ENCODE data around the gene ZHX3.

ZHX3 gene

GRCh38 chr20:41168281-41169161, 149.0 kb downstream of the ZHX3 start:
- DNase-seq: no peak

GRCh38 chr20:41167481-41168253, 149.9 kb downstream of the ZHX3 start:
- DNase-seq: no peak

- DNase-seq: no peak
These were observed 150.4 kb downstream of the ZHX3 start for GRCh38 chr20:41167118-41167470.

DNA sequence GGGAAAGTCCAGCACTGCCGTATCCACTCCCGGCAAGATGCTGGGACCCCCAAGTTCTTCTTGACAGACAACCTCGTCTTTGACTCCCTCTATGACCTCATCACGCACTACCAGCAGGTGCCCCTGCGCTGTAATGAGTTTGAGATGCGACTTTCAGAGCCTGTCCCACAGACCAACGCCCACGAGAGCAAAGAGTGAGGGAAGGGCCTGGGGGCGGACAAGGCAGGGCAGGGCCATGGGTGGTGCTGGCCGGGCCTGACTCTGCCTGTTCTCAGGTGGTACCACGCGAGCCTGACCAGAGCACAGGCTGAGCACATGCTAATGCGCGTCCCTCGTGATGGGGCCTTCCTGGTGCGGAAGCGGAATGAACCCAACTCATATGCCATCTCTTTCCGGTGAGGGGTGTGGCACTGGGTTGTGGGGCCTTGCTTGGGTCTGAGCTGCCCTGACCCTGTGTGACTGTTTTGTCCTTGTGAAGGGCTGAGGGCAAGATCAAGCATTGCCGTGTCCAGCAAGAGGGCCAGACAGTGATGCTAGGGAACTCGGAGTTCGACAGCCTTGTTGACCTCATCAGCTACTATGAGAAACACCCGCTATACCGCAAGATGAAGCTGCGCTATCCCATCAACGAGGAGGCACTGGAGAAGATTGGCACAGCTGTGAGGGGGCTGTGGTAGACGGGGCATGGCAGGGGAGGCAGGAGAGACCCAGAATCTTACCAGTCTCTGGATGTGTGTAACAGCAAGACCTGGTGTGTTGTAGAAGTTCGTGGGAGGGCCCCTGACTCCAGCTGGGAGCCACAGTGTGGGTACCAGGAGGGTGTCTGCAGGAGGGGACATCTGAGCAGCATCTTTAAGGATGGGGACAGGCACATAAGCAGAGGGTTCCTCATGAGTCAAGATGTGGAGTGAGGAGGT, 151.1 kb downstream of the ZHX3 start:
- no peak for DNase-seq

DNA sequence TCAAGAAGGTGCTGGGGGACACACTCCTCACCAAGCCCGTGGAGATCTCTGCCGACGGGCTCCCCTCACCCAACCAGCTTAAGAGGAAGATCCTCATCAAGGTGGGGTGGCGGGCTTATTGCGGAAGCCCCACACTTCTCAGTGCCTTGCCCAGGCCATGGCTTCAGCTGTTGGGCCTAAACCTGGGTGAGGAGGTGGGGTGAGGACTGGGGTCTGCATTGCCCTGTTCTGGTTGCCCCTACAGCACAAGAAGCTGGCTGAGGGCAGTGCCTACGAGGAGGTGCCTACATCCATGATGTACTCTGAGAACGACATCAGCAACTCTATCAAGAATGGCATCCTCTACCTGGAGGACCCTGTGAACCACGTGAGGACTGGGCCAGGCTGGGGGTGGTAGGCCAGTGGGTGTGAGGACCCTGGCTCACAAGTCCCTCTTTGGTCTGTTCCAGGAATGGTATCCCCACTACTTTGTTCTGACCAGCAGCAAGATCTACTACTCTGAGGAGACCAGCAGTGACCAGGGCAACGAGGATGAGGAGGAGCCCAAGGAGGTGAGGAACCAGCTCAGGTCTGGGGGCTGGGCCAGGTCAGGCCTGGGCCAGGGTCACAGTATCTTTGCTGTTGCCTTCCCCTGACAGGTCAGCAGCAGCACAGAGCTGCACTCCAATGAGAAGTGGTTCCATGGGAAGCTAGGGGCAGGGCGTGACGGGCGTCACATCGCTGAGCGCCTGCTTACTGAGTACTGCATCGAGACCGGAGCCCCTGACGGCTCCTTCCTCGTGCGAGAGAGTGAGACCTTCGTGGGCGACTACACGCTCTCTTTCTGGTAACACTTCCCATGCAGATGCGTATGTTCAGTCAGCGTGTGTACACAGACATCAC, 152.3 kb downstream of the ZHX3 start:
- DNase-seq: no peak

GRCh38 chr20:41163821-41164220, 153.7 kb downstream of the ZHX3 start:
- DNase-seq: no peak

DNA sequence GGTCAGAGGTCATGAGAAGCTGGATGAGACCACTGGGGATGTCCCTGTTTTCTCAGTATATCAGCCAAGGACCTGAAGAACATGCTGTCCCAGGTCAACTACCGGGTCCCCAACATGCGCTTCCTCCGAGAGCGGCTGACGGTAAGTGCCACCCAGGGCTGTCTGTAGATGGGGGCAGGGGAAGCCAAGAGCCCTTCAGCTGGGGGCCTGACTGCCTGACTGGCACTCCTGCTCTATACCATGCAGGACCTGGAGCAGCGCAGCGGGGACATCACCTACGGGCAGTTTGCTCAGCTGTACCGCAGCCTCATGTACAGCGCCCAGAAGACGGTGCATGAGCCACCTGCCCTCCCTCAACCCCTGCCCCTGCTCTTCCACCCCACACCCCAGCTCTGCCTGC, 155.1 kb downstream of the ZHX3 start:
- DNase-seq: no peak

DNA sequence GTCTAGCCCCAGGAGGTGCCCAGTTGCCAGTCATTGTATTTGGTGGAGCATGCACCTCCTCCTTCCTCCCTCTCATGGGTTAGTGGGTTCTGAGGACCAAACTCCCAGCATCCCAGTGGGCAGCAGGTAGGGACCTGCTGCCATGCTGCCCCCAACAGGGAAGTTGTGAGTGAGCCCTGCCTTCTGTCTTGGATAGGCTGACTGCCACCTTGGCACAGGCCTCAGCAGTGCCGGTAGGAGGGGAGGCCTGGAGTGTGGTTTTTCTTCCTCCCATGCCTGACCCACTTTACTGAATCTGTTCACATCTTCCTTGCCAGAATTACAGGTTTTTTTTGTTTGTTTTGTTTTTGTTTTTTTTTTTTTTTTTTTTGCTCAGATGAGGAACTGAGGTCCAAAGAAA, 155.6 kb downstream of the ZHX3 start:
- DNase-seq: no peak

DNA sequence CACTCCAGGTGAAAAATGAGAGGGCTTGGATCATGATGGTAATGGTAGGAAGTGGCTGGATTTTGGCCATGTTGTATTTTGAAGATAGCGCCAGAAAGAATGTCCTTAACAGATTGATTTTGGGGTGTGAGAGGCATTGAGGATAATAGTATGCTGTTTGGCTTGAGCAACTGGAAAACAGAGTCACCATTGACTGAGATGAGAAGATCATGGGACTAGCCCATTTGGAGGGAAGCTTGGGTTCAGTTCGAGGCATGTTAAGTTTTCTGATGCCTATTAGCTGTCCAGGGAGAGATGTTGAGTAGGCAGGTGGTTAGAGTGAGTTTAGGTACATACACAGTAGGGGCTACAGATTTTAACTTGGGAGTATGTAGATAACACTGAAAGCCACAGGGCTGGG, 156.8 kb downstream of the ZHX3 start:
- DNase-seq: no peak

DNA sequence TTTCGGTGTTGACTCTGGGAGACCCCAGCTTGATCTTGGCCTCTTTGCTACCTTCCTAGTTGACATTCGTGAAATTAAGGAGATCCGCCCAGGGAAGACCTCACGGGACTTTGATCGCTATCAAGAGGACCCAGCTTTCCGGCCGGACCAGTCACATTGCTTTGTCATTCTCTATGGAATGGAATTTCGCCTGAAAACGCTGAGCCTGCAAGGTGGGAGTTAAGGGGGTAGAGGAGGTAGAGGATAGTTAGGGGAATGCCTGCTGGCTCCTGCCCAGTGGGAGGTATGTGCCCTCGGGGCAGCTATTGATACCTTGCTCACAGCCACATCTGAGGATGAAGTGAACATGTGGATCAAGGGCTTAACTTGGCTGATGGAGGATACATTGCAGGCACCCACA, 158.0 kb downstream of the ZHX3 start:
- DNase-seq: no peak

- DNase-seq: no peak
These were observed 159.4 kb downstream of the ZHX3 start for GRCh38 chr20:41158082-41158625.

DNA sequence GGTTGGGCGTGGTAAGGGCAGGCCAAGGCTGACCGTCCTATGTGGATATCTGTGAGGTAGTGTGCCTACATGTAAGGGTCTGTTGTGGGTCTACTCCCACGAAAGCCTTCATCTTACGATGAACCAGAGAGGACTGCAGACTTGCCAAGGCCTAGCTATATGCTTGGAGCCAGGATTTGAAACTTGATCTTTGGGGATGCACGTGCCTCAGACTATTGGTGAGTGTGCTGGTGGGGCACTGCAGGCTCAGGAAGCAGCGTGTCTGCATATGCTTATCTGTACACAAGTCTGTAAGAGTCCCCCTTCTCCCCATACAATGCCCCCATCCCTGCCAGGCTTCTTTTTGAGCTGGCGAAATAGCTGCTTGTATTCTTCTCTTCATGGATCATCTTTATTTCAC, 162.3 kb downstream of the ZHX3 start:
- DNase-seq: no peak

- DNase-seq: no peak
These were observed 162.9 kb downstream of the ZHX3 start for GRCh38 chr20:41154436-41155176.

DNA sequence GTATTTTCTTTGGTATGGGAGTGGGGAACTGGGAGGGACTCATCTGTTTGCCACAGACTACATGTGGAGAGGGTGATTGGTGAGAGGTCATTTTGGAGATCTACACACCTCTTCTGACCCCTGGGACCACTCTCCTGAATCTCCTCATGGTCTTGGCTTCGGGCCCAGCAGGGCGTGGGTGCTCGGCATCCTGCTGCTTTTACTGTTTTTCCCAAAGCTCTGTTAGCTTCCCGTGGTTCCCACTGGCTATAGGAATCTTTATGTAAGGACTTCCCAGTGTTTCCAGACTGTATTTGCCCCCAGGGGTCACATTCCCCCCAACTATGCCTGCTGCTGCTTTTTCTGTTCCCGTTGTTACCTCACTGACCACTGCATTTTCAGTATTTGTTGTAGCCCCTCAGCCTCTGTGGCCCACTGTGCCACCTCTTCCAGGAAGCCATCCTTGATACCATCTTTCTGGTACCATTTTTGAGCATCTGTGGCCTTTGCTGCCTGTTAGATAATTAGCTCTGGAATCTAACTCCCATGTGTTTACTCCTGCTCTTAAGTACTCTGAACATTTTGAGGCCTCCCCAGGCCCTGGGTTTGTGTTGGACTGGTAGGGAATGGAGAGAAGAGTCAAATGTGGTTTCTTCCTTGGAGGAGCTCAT, 165.3 kb downstream of the ZHX3 start:
- DNase-seq: no peak

DNA sequence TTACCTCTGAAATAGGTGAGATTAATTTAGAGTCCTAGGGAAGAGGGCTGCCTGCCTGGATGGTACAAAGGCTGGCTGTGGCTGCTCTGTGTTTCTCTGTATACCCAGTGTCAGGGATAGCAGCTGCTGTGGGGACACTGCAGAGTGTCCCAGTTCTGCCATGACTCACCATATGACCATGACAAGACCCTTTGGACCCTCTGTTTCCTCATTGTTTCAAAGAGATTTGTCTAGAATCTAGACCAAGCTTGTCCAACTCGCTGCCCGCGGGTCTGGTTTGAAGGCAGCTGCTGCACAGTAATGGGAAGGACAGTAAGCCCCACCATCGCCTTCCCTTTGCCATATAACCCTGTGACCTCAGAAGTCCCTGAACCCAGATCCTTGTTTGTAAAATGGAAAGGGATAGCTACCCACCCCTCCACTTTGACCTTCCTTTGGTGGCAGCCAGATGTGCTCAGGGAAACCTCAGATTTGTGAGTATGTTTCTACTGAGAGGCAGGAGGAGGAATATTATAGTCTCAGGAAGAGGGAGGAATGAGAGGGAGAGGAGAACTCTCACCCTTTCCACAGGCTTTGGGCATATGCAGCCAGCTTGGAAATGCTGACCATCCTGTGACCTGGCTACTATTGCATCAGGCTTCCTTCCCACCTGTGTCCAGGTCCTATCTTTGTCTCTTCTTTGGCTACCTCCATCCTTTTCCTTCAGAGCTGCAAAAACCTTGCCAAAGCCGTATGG, 166.2 kb downstream of the ZHX3 start:
- DNase-seq: no peak

DNA sequence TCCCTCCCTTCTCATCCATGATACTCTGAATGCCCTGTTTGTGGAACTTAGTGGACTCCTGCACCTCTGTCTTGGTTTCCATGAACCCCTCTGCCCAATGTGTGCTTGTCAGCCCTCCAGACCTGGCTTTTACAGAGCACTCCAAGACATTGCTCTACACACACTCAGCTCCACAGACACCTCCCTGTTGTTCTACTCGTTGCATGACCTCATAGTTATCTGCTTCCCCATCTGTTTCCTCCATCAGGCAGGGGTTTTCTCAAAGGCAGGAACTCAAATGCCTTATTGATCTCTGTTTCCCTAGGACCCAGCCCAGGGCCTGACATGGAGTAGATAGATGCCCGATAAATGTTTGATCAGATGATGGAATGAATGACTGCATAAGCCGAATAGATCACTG, 166.9 kb downstream of the ZHX3 start:
- no peak for DNase-seq

DNA sequence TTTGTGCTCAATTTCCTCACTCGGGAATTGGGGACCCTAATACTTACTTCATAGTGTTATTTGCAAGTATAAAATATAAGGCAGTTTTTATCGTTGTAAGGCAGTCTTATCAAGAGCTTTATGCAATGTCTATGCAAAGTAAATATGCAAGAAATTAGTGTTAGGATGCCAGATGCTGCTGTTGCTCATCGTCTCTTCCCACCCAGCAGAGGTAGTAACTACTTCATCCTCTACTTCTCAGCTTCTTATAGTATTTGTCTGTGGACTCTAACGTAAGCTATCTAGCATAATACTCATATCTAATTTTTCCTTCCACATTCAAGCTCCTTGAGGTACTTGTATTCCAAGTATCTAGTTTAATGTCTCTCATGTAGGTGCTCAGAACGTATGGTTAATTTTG, 168.6 kb downstream of the ZHX3 start:
- DNase-seq: no peak

DNA sequence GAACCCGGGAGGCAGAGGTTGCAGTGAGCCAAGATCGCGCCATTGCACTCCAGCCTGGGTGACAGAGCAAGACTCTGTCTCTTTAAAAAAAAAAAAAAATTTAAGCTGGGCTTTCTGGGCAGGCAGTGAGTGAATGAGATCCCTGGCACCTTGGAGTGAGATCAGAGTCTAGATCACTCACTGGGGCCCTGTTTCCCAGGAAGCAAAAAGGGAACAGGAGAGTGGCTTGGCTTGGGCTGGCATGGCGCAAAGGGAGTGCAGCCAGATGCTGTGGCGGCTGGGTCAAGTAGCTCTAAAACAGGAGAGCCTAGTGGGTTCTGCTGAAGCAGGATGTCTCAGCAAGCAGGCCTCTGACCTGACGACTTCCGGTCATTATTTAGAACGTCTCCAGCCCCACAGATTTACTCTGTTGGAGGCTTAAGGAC, 169.8 kb downstream of the ZHX3 start:
- no peak for DNase-seq

GRCh38 chr20:41145821-41146620, 171.5 kb downstream of the ZHX3 start:
- DNase-seq: no peak

All from inflammatory macrophage (primary cell).